H9 (cell line): ENCODE data around the gene SLC25A11. TPM values are rescaled to one million over a fixed set of nuclear protein-coding genes. Genes with fewer than 3 reads are reported as not detected.
A peak's percentile ranks its signal among the peaks of the same experiment; 100 is the strongest.

Experiments used
- DNase-seq: peaks from one replicate; pipeline ENCODE4 v3.0.0-alpha.2; 2017
- H2AFZ ChIP-seq: one replicate; pipeline ENCODE4 v1.6.1; 2013; ENCODE audit warnings: mild to moderate bottlenecking, low read length, control low read depth, moderate library complexity
- H2AK5ac ChIP-seq: 2 replicates; pipeline ENCODE4 v1.6.1; 2013; ENCODE audit warnings: low read length, control low read depth, mixed read lengths; ENCODE audit not compliant: insufficient read length
- H2BK120ac ChIP-seq: one replicate; pipeline ENCODE4 v1.6.1; 2013; ENCODE audit warnings: low read depth, mild to moderate bottlenecking, low read length, control low read depth, inconsistent platforms; ENCODE audit not compliant: poor library complexity, severe bottlenecking
- H2BK12ac ChIP-seq: 2 replicates; pipeline ENCODE4 v1.6.1; 2013; ENCODE audit warnings: low read length, control low read depth, mixed read lengths, low read depth; ENCODE audit not compliant: insufficient read length
- H2BK15ac ChIP-seq: 2 replicates; pipeline ENCODE4 v1.6.1; 2013; ENCODE audit warnings: low read depth, low read length, control low read depth
- H2BK20ac ChIP-seq: one replicate; pipeline ENCODE4 v1.6.1; 2013; ENCODE audit warnings: low read depth, mild to moderate bottlenecking, low read length, control low read depth, inconsistent platforms; ENCODE audit not compliant: poor library complexity, severe bottlenecking
- H2BK5ac ChIP-seq: 2 replicates; pipeline ENCODE4 v1.6.1; 2013; ENCODE audit warnings: low read length, control low read depth, mixed read lengths; ENCODE audit not compliant: insufficient read length
- H3K14ac ChIP-seq: 2 replicates; pipeline ENCODE4 v1.6.1; 2013; ENCODE audit warnings: low read length, control low read depth; ENCODE audit not compliant: insufficient read depth
- H3K18ac ChIP-seq: 2 replicates; pipeline ENCODE4 v1.6.1; 2013; ENCODE audit warnings: low read depth, mild to moderate bottlenecking, mixed read lengths, low read length, control low read depth; ENCODE audit not compliant: insufficient read length
- H3K23ac ChIP-seq: 2 replicates; pipeline ENCODE4 v1.6.1; 2013; ENCODE audit warnings: low read length, control low read depth, mixed read lengths, low read depth; ENCODE audit not compliant: insufficient read length
- H3K23me2 ChIP-seq: 2 replicates; pipeline ENCODE4 v1.6.1; 2013; ENCODE audit warnings: low read depth, mild to moderate bottlenecking, mixed read lengths, low read length, control low read depth; ENCODE audit not compliant: insufficient read length, poor library complexity, severe bottlenecking
- H3K27ac ChIP-seq: 2 replicates; pipeline ENCODE4 v1.5.1; 2013; ENCODE audit warnings: low read length, control low read depth, mixed read lengths, low read depth; ENCODE audit not compliant: insufficient read length
- H3K27me3 ChIP-seq: 2 replicates; pipeline ENCODE4 v1.6.1; 2013; ENCODE audit warnings: low read length, control low read depth, inconsistent platforms; ENCODE audit not compliant: insufficient read depth
- H3K4ac ChIP-seq: 2 replicates; pipeline ENCODE4 v1.6.1; 2013; ENCODE audit warnings: low read depth, mild to moderate bottlenecking, control low read depth, inconsistent platforms, low read length, moderate library complexity
- H3K4me1 ChIP-seq: 2 replicates; pipeline ENCODE4 v1.6.1; 2013; ENCODE audit warnings: low read length, control low read depth, inconsistent platforms; ENCODE audit not compliant: insufficient read depth
- H3K4me2 ChIP-seq: 2 replicates; pipeline ENCODE4 v1.6.1; 2013; ENCODE audit warnings: low read length, control low read depth, mixed read lengths; ENCODE audit not compliant: insufficient read length, insufficient read depth
- H3K56ac ChIP-seq: 2 replicates; pipeline ENCODE4 v1.6.1; 2013; ENCODE audit warnings: low read depth, mild to moderate bottlenecking, mixed read lengths, low read length, control low read depth; ENCODE audit not compliant: insufficient read length
- H3K79me1 ChIP-seq: 2 replicates; pipeline ENCODE4 v1.6.1; 2013; ENCODE audit warnings: low read depth, mild to moderate bottlenecking, moderate library complexity, low read length, control low read depth, inconsistent platforms; ENCODE audit not compliant: insufficient read depth, poor library complexity, severe bottlenecking
- H3K79me2 ChIP-seq: 2 replicates; pipeline ENCODE4 v1.6.1; 2013; ENCODE audit warnings: low read length, control low read depth, inconsistent platforms; ENCODE audit not compliant: insufficient read depth
- H3K9ac ChIP-seq: 2 replicates; pipeline ENCODE4 v1.6.1; 2013; ENCODE audit warnings: low read length, control low read depth, mixed read lengths; ENCODE audit not compliant: insufficient read length; ENCODE audit errors: extremely low read depth
- H3K9me3 ChIP-seq: one replicate; pipeline ENCODE4 v1.6.1; 2013; ENCODE audit warnings: low read depth, low read length, inconsistent platforms; ENCODE audit not compliant: control insufficient read depth
- H3T11ph ChIP-seq: one replicate; pipeline ENCODE4 v1.6.1; 2013; ENCODE audit warnings: mild to moderate bottlenecking, low read length, control low read depth, inconsistent platforms
- H4K20me1 ChIP-seq: one replicate; pipeline ENCODE4 v1.6.1; 2013; ENCODE audit not compliant: control insufficient read depth, insufficient read length, insufficient read depth
- H4K5ac ChIP-seq: 2 replicates; pipeline ENCODE4 v1.6.1; 2013; ENCODE audit warnings: low read depth, mild to moderate bottlenecking, mixed read lengths, low read length, control low read depth; ENCODE audit not compliant: insufficient read length
- H4K8ac ChIP-seq: replicated peaks from 2 replicates; pipeline ENCODE4 v1.6.1; 2013; ENCODE audit warnings: low read length, control low read depth, mixed read lengths, low read depth; ENCODE audit not compliant: insufficient read length
- H4K91ac ChIP-seq: 2 replicates; pipeline ENCODE4 v1.6.1; 2013; ENCODE audit warnings: low read depth, mild to moderate bottlenecking, moderate library complexity, mixed read lengths, low read length, control low read depth; ENCODE audit not compliant: insufficient read length
- H3K27ac Mint-ChIP-seq, 3 experiments: 2 replicates in 2 of 3; 3 replicates in 1 of 3; pipeline ENCODE4 v1.8.0; 2020 to 2021; ENCODE audit warnings: mixed read lengths in 3 of 3, mild to moderate bottlenecking in 1 of 3, moderate library complexity in 1 of 3
- H3K27me3 Mint-ChIP-seq: 2 replicates; pipeline ENCODE4 v1.8.0; 2021; ENCODE audit warnings: low read depth, mild to moderate bottlenecking, moderate library complexity, mixed read lengths
- H3K36me3 Mint-ChIP-seq, 3 experiments: 2 replicates in 2 of 3; 3 replicates in 1 of 3; pipeline ENCODE4 v1.8.0; 2020 to 2021; ENCODE audit warnings: low read depth in 3 of 3, mixed read lengths in 3 of 3; ENCODE audit not compliant: insufficient read depth in 1 of 3
- H3K4me1 Mint-ChIP-seq, 2 experiments: 2 replicates each; pipeline ENCODE4 v1.8.0; 2020; ENCODE audit warnings: mixed read lengths in 2 of 2
- H3K4me3 Mint-ChIP-seq, 2 experiments: 2 replicates in 1 of 2; 3 replicates in 1 of 2; pipeline ENCODE4 v1.8.0; 2020 to 2021; ENCODE audit warnings: mild to moderate bottlenecking in 2 of 2, mixed read lengths in 2 of 2, moderate library complexity in 1 of 2
- H3K9me3 Mint-ChIP-seq, 2 experiments: 2 replicates in 1 of 2; 3 replicates in 1 of 2; pipeline ENCODE4 v1.8.0; 2020; ENCODE audit warnings: mild to moderate bottlenecking in 2 of 2, mixed read lengths in 2 of 2, moderate library complexity in 1 of 2
- CTCF ChIP-seq: fragments of 200-600 bp; sonication (generic); conservative IDR thresholded peaks from 3 replicates; pipeline ENCODE4 v1.8.0; 2021; ENCODE audit warnings: antibody characterized with exemption, mild to moderate bottlenecking
- WGBS: extraction: QIAGEN DNeasy Blood & Tissue Kit; methylation state at CpG from one replicate; pipeline ENCODE4 v1.1.7; 2013; ENCODE audit warnings: missing lambda C conversion rate, low lambda C conversion rate, mixed read lengths; ENCODE audit not compliant: insufficient read length; ENCODE audit errors: extremely low coverage; 5-methylcytosine and 5-hydroxymethylcytosine counted together
- total RNA-seq: library from RNA; stranded (reverse); gene quantifications from 2 replicates; pipeline ENCODE4 v1.2.1, GENCODE V29; 2021

Gene SLC25A11
- total RNA-seq, 1 experiment from 2014 or later, result 74.9 TPM

GRCh38 chr17:4931963-4932362 is 7.9 kb downstream of the SLC25A11 start, which contains the start of gene GP1BA:
Gene GP1BA, plus strand, starts transcription at chr17:4932277. Its CDS starts 328 bp downstream, at chr17:4932605.
- Histone ChIP-seq H4K20me1 (peaks cover 3% of the 10 kb centered on the region), H3K4me2 (no peak within 1 kb of the TSS), H3K23me2 (no peaks in the 10 kb centered on the region), H3K79me2 (no peaks in the 10 kb centered on the region), H3K4ac (no peak within 1 kb of the TSS), H2BK20ac (no peak within 1 kb of the TSS), H2AK5ac (no peak within 1 kb of the TSS), H2AFZ (no peak within 1 kb of the TSS), H3K27ac (no peak within 1 kb of the TSS), H4K5ac (no peak within 1 kb of the TSS), H2BK12ac (no peak within 1 kb of the TSS), H4K91ac (no peak within 1 kb of the TSS), H4K8ac (no peak within 1 kb of the TSS), H3K23ac (no peak within 1 kb of the TSS), H2BK15ac (no peak within 1 kb of the TSS), H3K9me3 (no peaks in the 10 kb centered on the region), H3K56ac (no peak within 1 kb of the TSS), H3K79me1 (no peaks in the 10 kb centered on the region), H3K27me3 (no peaks in the 10 kb centered on the region), H3K9ac (no peak within 1 kb of the TSS), H2BK5ac (no peak within 1 kb of the TSS), H2BK120ac (no peak within 1 kb of the TSS), H3K14ac (0 out of 2 replicates have a peak within 1 kb of the TSS, but pooled peaks have one; percentile 35), H3T11ph (no peak within 1 kb of the TSS), H3K4me1 (no peaks in the 10 kb centered on the region), H3K18ac (no peak within 1 kb of the TSS)
- peak within 1 kb of the TSS in 1 of 3 experiments; percentile 87; a peak in 2 of 7 replicates for H3K27ac Mint-ChIP-seq
- peaks cover 16 to 19% of the 10 kb centered on the region in 2 experiments for H3K4me1 Mint-ChIP-seq
- DNase-seq, result no peak
- no peak for TF ChIP-seq CTCF
- no peaks in the 10 kb centered on the region for H3K9me3 Mint-ChIP-seq
- H3K36me3 Mint-ChIP-seq, result peaks cover 5 to 37% (median 15%) of the 10 kb centered on the region in 3 experiments
- no peaks in the 10 kb centered on the region; the same call in 1 of the 2 replicates for H3K27me3 Mint-ChIP-seq
- no peak within 1 kb of the TSS for H3K4me3 Mint-ChIP-seq
- WGBS, result no CpG with 5 or more reads among the region's 14 CpGs
